IMR-90 (cell line): ENCODE results near the gene BLMH. TPM values are rescaled to one million over a fixed set of nuclear protein-coding genes. Genes with fewer than 3 reads are reported as not detected.

ENCODE experiments used
- ATAC-seq: fragments of 200-7000 bp; cut with Tn5 transposase; 2 replicates; pipeline ENCODE4 v1.9.1; 2020; ENCODE audit warnings: low read depth, mild to moderate bottlenecking, moderate library complexity
- BruUV-seq: library from RNA; stranded (reverse); fragments of 400-500 nt; replicated peaks from 2 replicates; lab custom pipeline; 2021; lab: Mats Ljungman, UMichigan
- CTCF ChIA-PET: fragments of 300-600 bp; formaldehyde crosslinking; extraction: SDS; loops from one replicate; lab custom pipeline; 2021; ENCODE audit warnings: antibody characterized with exemption; lab: Yijun Ruan, JAX
- POLR2A ChIA-PET: fragments of 300-600 bp; sonication (Branson Sonifier 250); formaldehyde crosslinking; loops from one replicate; lab custom pipeline; 2022; ENCODE audit warnings: antibody characterized with exemption; ENCODE audit not compliant: unreplicated experiment; lab: Charles Lee
- DNase-seq: peaks from one replicate; pipeline ENCODE4 v3.0.0; 2013
- H2AFZ ChIP-seq: replicated peaks from 2 replicates; pipeline ENCODE3; 2013; ENCODE audit warnings: low read length, mild to moderate bottlenecking; ENCODE audit not compliant: poor library complexity
- H2AK5ac ChIP-seq: 2 replicates; pipeline ENCODE4 v1.6.1; 2013; ENCODE audit warnings: low read depth, low read length, inconsistent platforms
- H2AK9ac ChIP-seq: replicated peaks from 2 replicates; pipeline ENCODE3; 2013; ENCODE audit warnings: mild to moderate bottlenecking, low read depth, low read length, moderate library complexity; ENCODE audit not compliant: poor library complexity
- H2BK120ac ChIP-seq: 2 replicates; pipeline ENCODE4 v1.6.1; 2013; ENCODE audit warnings: low read depth, low read length, inconsistent platforms
- H2BK15ac ChIP-seq: 3 replicates; pipeline ENCODE4 v1.6.1; 2013; ENCODE audit warnings: low read depth, low read length, inconsistent platforms
- H2BK20ac ChIP-seq: 2 replicates; pipeline ENCODE4 v1.6.1; 2013; ENCODE audit warnings: low read depth, mild to moderate bottlenecking, inconsistent platforms, low read length, moderate library complexity
- H2BK5ac ChIP-seq: 2 replicates; pipeline ENCODE4 v1.6.1; 2013; ENCODE audit warnings: mild to moderate bottlenecking, low read depth, low read length, inconsistent platforms; ENCODE audit not compliant: poor library complexity, severe bottlenecking
- H3K14ac ChIP-seq: replicated peaks from 2 replicates; pipeline ENCODE4 v1.6.1; 2013; ENCODE audit warnings: low read depth, low read length, inconsistent platforms
- H3K18ac ChIP-seq: 2 replicates; pipeline ENCODE4 v1.6.1; 2013; ENCODE audit warnings: low read depth, low read length, control low read depth
- H3K23ac ChIP-seq: 2 replicates; pipeline ENCODE4 v1.6.1; 2013; ENCODE audit warnings: low read depth, low read length, inconsistent platforms
- H3K27ac ChIP-seq: 2 replicates; pipeline ENCODE4 v1.5.1; 2013; ENCODE audit warnings: mild to moderate bottlenecking, control low read depth, low read length; ENCODE audit not compliant: insufficient read depth
- H3K27me3 ChIP-seq: 2 replicates; pipeline ENCODE4 v1.6.1; 2013; ENCODE audit warnings: low read length; ENCODE audit not compliant: control insufficient read depth, insufficient read depth
- H3K36me3 ChIP-seq: 2 replicates; pipeline ENCODE4 v1.6.1; 2013; ENCODE audit warnings: low read length, mixed read lengths; ENCODE audit not compliant: control insufficient read depth, insufficient read depth
- H3K4ac ChIP-seq: 2 replicates; pipeline ENCODE4 v1.6.1; 2013; ENCODE audit warnings: low read depth, low read length, inconsistent platforms
- H3K4me1 ChIP-seq: 2 replicates; pipeline ENCODE4 v1.6.1; 2013; ENCODE audit warnings: low read length, mixed read lengths; ENCODE audit not compliant: control insufficient read depth, insufficient read depth
- H3K4me2 ChIP-seq: 2 replicates; pipeline ENCODE4 v1.6.1; 2013; ENCODE audit warnings: low read depth, mild to moderate bottlenecking, control low read depth, low read length, moderate library complexity
- H3K4me3 ChIP-seq: 2 replicates; pipeline ENCODE4 v1.5.1; 2013; ENCODE audit warnings: low read depth, mild to moderate bottlenecking, control low read depth, low read length, moderate library complexity; ENCODE audit not compliant: insufficient read depth
- H3K56ac ChIP-seq: 2 replicates; pipeline ENCODE4 v1.6.1; 2013; ENCODE audit warnings: low read length, inconsistent platforms; ENCODE audit not compliant: insufficient read depth; ENCODE audit errors: extremely low read depth
- H3K79me1 ChIP-seq, 2 experiments: 2 replicates each; pipeline ENCODE4 v1.6.1; 2013; ENCODE audit warnings: low read length in 2 of 2, inconsistent platforms in 1 of 2, low read depth in 1 of 2
- H3K9ac ChIP-seq: 2 replicates; pipeline ENCODE4 v1.6.1; 2013; ENCODE audit warnings: low read depth, low read length, control low read depth
- H3K9me1 ChIP-seq: 2 replicates; pipeline ENCODE4 v1.6.1; 2013; ENCODE audit warnings: low read length, inconsistent platforms; ENCODE audit not compliant: insufficient read depth
- H3K9me3 ChIP-seq: 2 replicates; pipeline ENCODE4 v1.6.1; 2013; ENCODE audit warnings: low read length; ENCODE audit not compliant: control insufficient read depth, insufficient read depth
- H4K20me1 ChIP-seq: 2 replicates; pipeline ENCODE4 v1.6.1; 2013; ENCODE audit warnings: low read length, inconsistent platforms; ENCODE audit not compliant: insufficient read depth
- H4K5ac ChIP-seq: 2 replicates; pipeline ENCODE4 v1.6.1; 2013; ENCODE audit warnings: mild to moderate bottlenecking, low read depth, low read length, control low read depth
- H4K8ac ChIP-seq, 2 experiments: 2 replicates each; pipeline ENCODE4 v1.6.1; 2013; ENCODE audit warnings: low read depth in 2 of 2, low read length in 2 of 2, control low read depth in 1 of 2, inconsistent platforms in 1 of 2
- H4K91ac ChIP-seq: 2 replicates; pipeline ENCODE4 v1.6.1; 2013; ENCODE audit warnings: low read depth, low read length, inconsistent platforms; ENCODE audit not compliant: insufficient read depth
- BHLHE40 ChIP-seq: fragments of 150-350 bp; IDR thresholded peaks from 2 replicates; pipeline ENCODE4 v1.6.1; 2016; ENCODE audit warnings: mild to moderate bottlenecking, low read depth, low read length
- CEBPB ChIP-seq: IDR thresholded peaks from 2 replicates; pipeline ENCODE4 v1.6.1; 2012; ENCODE audit warnings: low read depth, low read length, improper control_type of control experiment
- CTCF ChIP-seq: conservative IDR thresholded peaks from 2 replicates; pipeline ENCODE4 v1.5.1; 2012; ENCODE audit warnings: mild to moderate bottlenecking, low read depth, low read length, improper control_type of control experiment
- ELK1 ChIP-seq: fragments of 150-350 bp; IDR thresholded peaks from 2 replicates; pipeline ENCODE4 v1.6.1; 2016; ENCODE audit warnings: low read depth, mild to moderate bottlenecking, low read length, moderate library complexity, borderline replicate concordance
- FOS ChIP-seq: fragments of 150-350 bp; IDR thresholded peaks from 2 replicates; pipeline ENCODE4 v1.6.1; 2016; ENCODE audit warnings: low read depth, low read length
- MAFK ChIP-seq: IDR thresholded peaks from 2 replicates; pipeline ENCODE4 v1.6.1; 2012; ENCODE audit warnings: low read depth, low read length, improper control_type of control experiment
- MAZ ChIP-seq: IDR thresholded peaks from 2 replicates; pipeline ENCODE4 v1.6.1; 2012; ENCODE audit warnings: low read depth, mild to moderate bottlenecking, low read length, improper control_type of control experiment, moderate library complexity, borderline replicate concordance
- MXI1 ChIP-seq: IDR thresholded peaks from 2 replicates; pipeline ENCODE4 v1.6.1; 2012; ENCODE audit warnings: low read depth, mild to moderate bottlenecking, low read length, moderate library complexity, borderline replicate concordance
- NFE2L2 ChIP-seq: fragments of 150-350 bp; IDR thresholded peaks from 2 replicates; pipeline ENCODE4 v1.6.1; 2016; ENCODE audit warnings: low read depth, mild to moderate bottlenecking, low read length
- POLR2A ChIP-seq: IDR thresholded peaks from 2 replicates; pipeline ENCODE4 v1.6.1; 2012; ENCODE audit warnings: mild to moderate bottlenecking, low read depth, low read length
- RAD21 ChIP-seq: IDR thresholded peaks from 2 replicates; pipeline ENCODE4 v1.6.1; 2012; ENCODE audit warnings: low read length, improper control_type of control experiment
- RCOR1 ChIP-seq: IDR thresholded peaks from 2 replicates; pipeline ENCODE4 v1.6.1; 2012; ENCODE audit warnings: mild to moderate bottlenecking, low read length, improper control_type of control experiment; ENCODE audit not compliant: insufficient replicate concordance
- RFX5 ChIP-seq: IDR thresholded peaks from 2 replicates; pipeline ENCODE4 v1.8.0; 2012; ENCODE audit warnings: low read depth, mild to moderate bottlenecking, low read length, moderate library complexity
- SMC3 ChIP-seq: fragments of 150-350 bp; IDR thresholded peaks from 2 replicates; pipeline ENCODE4 v1.6.1; 2016; ENCODE audit warnings: low read depth, mild to moderate bottlenecking, antibody characterized with exemption, low read length, moderate library complexity
- WGBS, 2 experiments: methylation state at CpG; one replicate each; pipeline versions ENCODE4 v1.1.5 to v1.1.7; 2013; ENCODE audit warnings: missing lambda C conversion rate in 2 of 2; ENCODE audit not compliant: insufficient read length in 1 of 2; ENCODE audit errors: extremely low coverage in 2 of 2; 5-methylcytosine and 5-hydroxymethylcytosine counted together
- dilution Hi-C: fragments of 300-500 bp; cut with HindIII; formaldehyde crosslinking; loops from one replicate; pipeline ENCODE4 v1.14.3; 2018; ENCODE audit warnings: low sequenced_read_pairs; ENCODE audit not compliant: unreplicated experiment
- in situ Hi-C: fragments of 300-500 bp; cut with MboI; formaldehyde crosslinking; loops from 3 replicates; pipeline ENCODE4 v1.14.3; 2019; ENCODE audit warnings: low sequenced_read_pairs, inconsistent platforms, mixed read lengths
- intact Hi-C: fragments of 100-400 bp; cut with micrococcal nuclease; formaldehyde crosslinking; loops from 2 replicates; pipeline ENCODE4 v1.10.0; 2022
- polyA plus RNA-seq, 3 experiments: library from polyadenylated mRNA; depleted of rRNA; stranded (reverse); fragments of >200 nt; gene quantifications; 2 replicates each; pipeline ENCODE4 v1.2.3, GENCODE V29; 2012; ENCODE audit warnings: low replicate concordance in 1 of 3
- total RNA-seq: library from RNA; depleted of rRNA; stranded (reverse); fragments of >200 nt; gene quantifications from 2 replicates; pipeline ENCODE4 v1.2.3, GENCODE V29; 2012
- TF ChIP-seq, protein P1 (sequence below): fragments of 150-350 bp; IDR thresholded peaks from 2 replicates; pipeline ENCODE4 v1.6.1; 2017; ENCODE audit warnings: mild to moderate bottlenecking, antibody characterized with exemption, low read length, low read depth

Gene BLMH
- total and polyA plus RNA-seq, 2 of the 4 experiments (the other 2 are of a cell fraction) = 17.3 to 20.8 TPM

- Histone ChIP-seq H4K91ac (no peak overlapping the region), H2BK5ac (no peak overlapping the region), H4K5ac (no peak overlapping the region), H3K23ac (no peak overlapping the region), H2AFZ (no peak overlapping the region), H3K4me3 (no peak overlapping the region), H3K18ac (no peak overlapping the region), H3K79me1 (no peaks in the 10 kb centered on the region), H2BK120ac (no peak overlapping the region), H3K9me1 (no peaks in the 10 kb centered on the region), H3K9me3 (no peaks in the 10 kb centered on the region), H3K4me1 (peaks cover 2% of the 10 kb centered on the region; the same call in 1 of the 2 replicates), H3K36me3 (no peaks in the 10 kb centered on the region), H3K9ac (no peak overlapping the region), H3K27me3 (peaks cover 70% of the 10 kb centered on the region), H3K27ac (no peak overlapping the region), H3K4ac (no peak overlapping the region), H2BK20ac (no peak overlapping the region), H4K8ac (no peak overlapping the region), H2BK15ac (no peak overlapping the region), H4K20me1 (no peaks in the 10 kb centered on the region), H3K4me2 (no peak overlapping the region), H3K14ac (no peak overlapping the region), H2AK9ac (peak overlapping the region; percentile 62), H3K56ac (no peak overlapping the region), H2AK5ac (no peak overlapping the region)
- ChIA-PET POLR2A (no interaction called here), CTCF (no interaction called here)
- dilution Hi-C loops (no loop called here), intact Hi-C loops (no loop called here), in situ Hi-C loops (no loop called here)
- DNase-seq = no peak
- no TSS peak for BruUV-seq
- no peak for ATAC-seq
- WGBS, 2 experiments = 65% methylated on average over 4 of the region's 10 CpGs; no CpG with 5 or more reads in 1 of the 2 experiments
- TF ChIP-seq RAD21 (no peak), NFE2L2 (no peak), BHLHE40 (no peak), MXI1 (no peak), ELK1 (no peak), FOS (no peak), SMC3 (no peak), POLR2A (no peak), CEBPB (no peak), RFX5 (no peak), MAFK (no peak), CTCF (no peak), MAZ (no peak), RCOR1 (no peak)
- TF ChIP-seq, protein P1, sequence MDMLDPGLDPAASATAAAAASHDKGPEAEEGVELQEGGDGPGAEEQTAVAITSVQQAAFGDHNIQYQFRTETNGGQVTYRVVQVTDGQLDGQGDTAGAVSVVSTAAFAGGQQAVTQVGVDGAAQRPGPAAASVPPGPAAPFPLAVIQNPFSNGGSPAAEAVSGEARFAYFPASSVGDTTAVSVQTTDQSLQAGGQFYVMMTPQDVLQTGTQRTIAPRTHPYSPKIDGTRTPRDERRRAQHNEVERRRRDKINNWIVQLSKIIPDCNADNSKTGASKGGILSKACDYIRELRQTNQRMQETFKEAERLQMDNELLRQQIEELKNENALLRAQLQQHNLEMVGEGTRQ = no peak
Measured at GRCh38 chr17:30232015-30232823, 59.5 kb downstream of the BLMH start.
